Psoas muscle (tissue), 8 donors: Measurements from ENCODE around the gene CNTNAP2. TPM values are rescaled to one million over a fixed set of nuclear protein-coding genes. Genes with fewer than 3 reads are reported as not detected.
A peak's percentile ranks its signal among the peaks of the same experiment; 100 is the strongest.

Experiments
- ATAC-seq, 4 donors: fragments of 200-7000 bp; cut with Tn5 transposase; one replicate each; pipeline ENCODE4 v1.9.1; 2020; ENCODE audit warnings: moderate library complexity in 3 of 4, mild to moderate bottlenecking in 2 of 4
- DNase-seq, 2 donors: peaks; one replicate each; pipeline ENCODE4 v3.0.0-alpha.2; 2020
- H3K27ac ChIP-seq: fragments of 200-600 bp; one replicate; pipeline ENCODE4 v1.8.0; 2022
- H3K27me3 ChIP-seq, 3 donors: fragments of 200-600 bp in 1 of 3; one replicate each; pipeline versions ENCODE4 v1.6.1 to v1.8.0; 2013 to 2022; ENCODE audit warnings: low read length in 2 of 3, mild to moderate bottlenecking in 2 of 3, moderate library complexity in 1 of 3; ENCODE audit not compliant: insufficient read depth in 3 of 3
- H3K36me3 ChIP-seq, 2 donors: fragments of 200-600 bp in 1 of 2; one replicate each; pipeline versions ENCODE4 v1.6.1 to v1.8.0; 2013 to 2022; ENCODE audit warnings: low read depth in 1 of 2, mild to moderate bottlenecking in 1 of 2, moderate library complexity in 1 of 2; ENCODE audit not compliant: insufficient read depth in 1 of 2
- H3K4me1 ChIP-seq: fragments of 200-600 bp; one replicate; pipeline ENCODE4 v1.8.0; 2022
- H3K4me3 ChIP-seq: fragments of 200-600 bp; one replicate; pipeline ENCODE4 v1.8.0; 2022; ENCODE audit warnings: mild to moderate bottlenecking
- H3K9me3 ChIP-seq: fragments of 200-600 bp; one replicate; pipeline ENCODE4 v1.8.0; 2022
- WGBS, 3 donors: extraction: QIAGEN DNeasy Blood & Tissue Kit; methylation state at CpG; one replicate each; pipeline versions ENCODE4 v1.1.6 to v1.1.7; 2013; 5-methylcytosine and 5-hydroxymethylcytosine counted together
- intact Hi-C, 2 donors: fragments of 100-400 bp; cut with DNase I; formaldehyde crosslinking; loops; one replicate each; pipeline versions ENCODE4 v1.11.0 to v1.14.2; 2022
- polyA plus RNA-seq, 3 donors: library from polyadenylated mRNA; stranded (reverse); fragments of 200-250 nt; gene quantifications; one replicate each; pipeline ENCODE4 v1.2.3, GENCODE V29; 2013
- total RNA-seq, 4 donors: library from RNA; stranded (reverse); fragmentation: NEBNext Ultra II Directional in 2 of 4; extraction: Animal tissue kit (Norgen Biotek cat#: 25700) in 2 of 4; gene quantifications; one replicate each; pipeline versions ENCODE4 v1.2.1 to v1.2.4, GENCODE V29; 2021 to 2023
- TF ChIP-seq, protein P1 (sequence below): fragments of 200-600 bp; IDR thresholded peaks from one replicate; pipeline ENCODE4 v1.8.0; 2022; ENCODE audit warnings: antibody characterized with exemption
- donor health status: healthy with polysubstance abuse.
- donor health status: DM: no; HTN: no; CAD: no; lungs with moderate emphysema.
- donor health status: Bipolar disorder and iron deficiency.
- donor health status: healthy.
- donor health status: DM: yes; HTN: yes; CAD: no.
- donor health status: DM: no; HTN: no; CAD: no.
- donor health status: DM: no; HTN: no; CAD: no.
- donor health status: DM: yes; HTN: yes; CAD: no.

The CNTNAP2 gene
- total and polyA plus RNA-seq, 7 donors = 0.01 to 0.13 TPM; not detected in 5

DNA sequence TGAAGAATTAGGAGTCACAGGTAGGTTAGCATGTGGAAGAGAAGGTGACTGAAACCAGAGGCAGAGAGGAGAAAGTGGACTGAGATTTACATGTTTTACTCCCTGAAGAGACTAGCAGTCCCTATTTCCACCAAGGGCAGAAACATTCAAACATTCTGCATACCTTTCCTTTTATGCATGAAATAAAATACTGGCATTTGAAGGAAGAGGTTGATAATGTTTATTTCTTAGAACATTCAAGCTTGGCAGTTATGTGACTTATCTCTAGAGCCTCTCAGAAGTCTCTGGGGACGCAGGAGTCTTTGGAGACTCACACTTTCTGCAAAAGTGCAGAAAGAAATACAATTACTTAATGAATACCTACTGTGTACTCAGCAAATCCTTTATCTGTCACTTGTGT, 1966.8 kb downstream of the CNTNAP2 start:
- DNase-seq (no peak), ATAC-seq (no peak)
- Histone ChIP-seq H3K27ac (no peak overlapping the region), H3K27me3 (no peaks in the 10 kb centered on the region), H3K36me3 (no peaks in the 10 kb centered on the region), H3K4me1 (no peaks in the 10 kb centered on the region), H3K4me3 (no peak overlapping the region), H3K9me3 (no peaks in the 10 kb centered on the region)
- TF ChIP-seq, protein P1, sequence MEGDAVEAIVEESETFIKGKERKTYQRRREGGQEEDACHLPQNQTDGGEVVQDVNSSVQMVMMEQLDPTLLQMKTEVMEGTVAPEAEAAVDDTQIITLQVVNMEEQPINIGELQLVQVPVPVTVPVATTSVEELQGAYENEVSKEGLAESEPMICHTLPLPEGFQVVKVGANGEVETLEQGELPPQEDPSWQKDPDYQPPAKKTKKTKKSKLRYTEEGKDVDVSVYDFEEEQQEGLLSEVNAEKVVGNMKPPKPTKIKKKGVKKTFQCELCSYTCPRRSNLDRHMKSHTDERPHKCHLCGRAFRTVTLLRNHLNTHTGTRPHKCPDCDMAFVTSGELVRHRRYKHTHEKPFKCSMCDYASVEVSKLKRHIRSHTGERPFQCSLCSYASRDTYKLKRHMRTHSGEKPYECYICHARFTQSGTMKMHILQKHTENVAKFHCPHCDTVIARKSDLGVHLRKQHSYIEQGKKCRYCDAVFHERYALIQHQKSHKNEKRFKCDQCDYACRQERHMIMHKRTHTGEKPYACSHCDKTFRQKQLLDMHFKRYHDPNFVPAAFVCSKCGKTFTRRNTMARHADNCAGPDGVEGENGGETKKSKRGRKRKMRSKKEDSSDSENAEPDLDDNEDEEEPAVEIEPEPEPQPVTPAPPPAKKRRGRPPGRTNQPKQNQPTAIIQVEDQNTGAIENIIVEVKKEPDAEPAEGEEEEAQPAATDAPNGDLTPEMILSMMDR = no peak
- intact Hi-C loops = no loop called here
- 33 to 57% (median 44%) methylated on average over 1 of the region's 1 CpG for WGBS, 3 donors

DNA sequence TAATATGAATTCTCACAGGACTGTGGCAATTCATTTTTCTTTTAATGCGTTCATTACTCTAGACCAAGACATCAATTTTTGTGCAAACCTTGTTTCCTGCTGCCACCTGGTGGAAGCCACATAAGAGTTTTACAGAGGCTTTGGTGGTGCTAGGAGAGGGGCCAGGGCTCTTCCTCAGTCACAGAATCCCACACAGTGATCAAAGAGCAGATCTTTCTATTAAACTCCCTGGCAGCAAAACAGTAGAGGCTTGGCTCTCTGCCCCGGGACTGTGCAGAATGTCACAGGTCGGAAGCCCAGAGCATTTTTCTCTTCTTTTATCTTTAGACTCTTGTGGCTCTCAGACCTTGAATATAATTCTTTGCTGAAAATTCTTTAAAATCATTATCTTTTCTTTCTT, 1967.5 kb downstream of the CNTNAP2 start:
- H3K36me3 ChIP-seq = no peaks in the 10 kb centered on the region
- no peaks in the 10 kb centered on the region for H3K27me3 ChIP-seq
- intact Hi-C loops = no loop called here
- TF ChIP-seq, protein P1 = peak; percentile 48
- no peak overlapping the region for H3K27ac ChIP-seq
- DNase-seq = peak in 1 of 2 donors; percentile 17
- no peak for ATAC-seq
- H3K4me1 ChIP-seq = no peaks in the 10 kb centered on the region
- H3K4me3 ChIP-seq = no peak overlapping the region
- peaks cover 5% of the 10 kb centered on the region for H3K9me3 ChIP-seq
- 0 to 5% (median 4%) methylated on average over 3 of the region's 3 CpGs for WGBS, 3 donors

DNA sequence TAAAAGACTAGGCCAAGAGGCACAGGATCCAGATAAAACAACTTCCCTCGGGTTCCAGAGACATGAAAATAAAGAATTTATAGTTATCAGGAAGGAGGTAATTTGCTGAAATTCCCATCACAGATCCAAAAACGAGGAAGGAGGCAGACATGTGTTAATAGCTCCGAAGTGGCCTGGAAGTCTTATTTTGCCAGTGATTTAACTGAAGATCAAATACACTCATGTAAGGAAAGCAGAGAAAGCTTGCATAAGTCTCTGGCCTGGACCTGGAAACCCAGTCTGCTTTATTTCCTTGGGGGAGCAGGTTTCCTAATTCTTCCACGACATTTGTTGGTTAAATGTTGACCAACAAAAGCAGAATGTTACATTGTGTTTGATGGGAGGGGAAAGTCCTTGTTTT, 1975.3 kb downstream of the CNTNAP2 start:
- H3K36me3 ChIP-seq = no peaks in the 10 kb centered on the region
- WGBS, 3 donors = 52 to 55% (median 55%) methylated on average over 4 of the region's 4 CpGs
- intact Hi-C loops = no loop called here

DNA sequence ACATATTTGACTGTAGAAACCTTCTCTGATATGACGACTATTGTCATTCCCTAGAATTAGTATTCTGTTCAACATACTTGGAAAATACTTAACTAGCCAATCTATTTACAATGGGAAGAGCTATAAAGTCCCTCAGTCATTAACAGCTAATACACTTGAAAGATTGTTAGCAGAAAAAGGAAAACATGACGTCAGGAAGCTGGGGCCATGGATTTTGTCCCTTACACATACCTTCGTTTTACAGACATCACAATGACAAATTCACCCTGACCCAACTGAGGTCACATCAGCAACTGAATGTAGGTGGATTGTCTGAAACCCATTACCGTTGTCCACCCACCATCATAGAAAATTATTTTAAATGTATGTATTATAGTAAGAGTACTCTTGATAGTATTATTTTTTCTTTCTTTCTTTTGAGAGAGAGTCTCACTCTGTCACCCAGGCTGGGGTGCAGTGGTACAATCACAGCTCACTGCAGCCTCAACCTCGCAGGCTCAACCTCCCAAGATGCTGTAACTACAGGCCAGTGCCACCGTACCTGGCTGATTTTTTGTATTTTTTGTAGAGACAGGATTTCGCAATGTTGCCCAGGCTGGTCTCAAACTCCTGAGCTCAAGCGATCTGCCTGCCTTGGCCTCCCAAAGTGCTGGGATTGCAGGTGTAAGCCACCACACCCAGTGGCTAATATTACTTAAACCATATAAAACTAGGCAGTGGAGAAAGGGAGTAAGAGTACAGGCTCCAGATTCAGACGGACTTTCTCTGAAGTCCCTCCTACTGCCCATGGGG, 1977.0 kb downstream of the CNTNAP2 start:
- Histone ChIP-seq H3K27me3 (no peaks in the 10 kb centered on the region), H3K27ac (no peak overlapping the region), H3K9me3 (peaks cover 5% of the 10 kb centered on the region), H3K4me1 (no peaks in the 10 kb centered on the region), H3K36me3 (no peaks in the 10 kb centered on the region), H3K4me3 (no peak overlapping the region)
- ATAC-seq (no peak), DNase-seq (no peak)
- TF ChIP-seq, protein P1 = no peak
- intact Hi-C loops = no loop called here
- 77 to 85% (median 77%) methylated on average over 9 of the region's 9 CpGs for WGBS, 3 donors

More for the DNA sequence above, 1975.3 kb downstream of the CNTNAP2 start:
- no peak overlapping the region for H3K4me3 ChIP-seq
- TF ChIP-seq, protein P1 = no peak
- no peaks in the 10 kb centered on the region for H3K27me3 ChIP-seq
- DNase-seq (no peak), ATAC-seq (no peak)
- H3K4me1 ChIP-seq = no peaks in the 10 kb centered on the region
- H3K9me3 ChIP-seq = peaks cover 5% of the 10 kb centered on the region
- H3K27ac ChIP-seq = no peak overlapping the region

DNA sequence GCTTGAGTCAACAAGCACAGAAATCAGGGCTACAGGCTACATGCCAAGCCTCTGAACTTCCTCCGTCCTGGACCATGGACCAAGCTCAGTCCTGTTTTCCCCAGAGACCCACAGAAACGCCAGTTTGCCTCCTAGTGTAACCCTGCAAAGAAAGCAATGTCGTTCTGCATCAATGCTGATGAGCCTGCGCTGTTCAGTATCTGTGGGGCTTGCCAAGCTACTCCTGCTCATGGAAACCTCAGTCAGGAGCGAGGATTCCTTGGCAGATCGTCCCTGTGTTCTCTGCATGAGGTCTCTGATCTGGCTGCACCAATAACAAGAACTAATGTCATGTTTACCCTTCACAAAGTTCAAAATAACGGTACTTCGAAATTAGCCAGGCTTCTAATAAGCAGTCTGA, 1978.5 kb downstream of the CNTNAP2 start:
- ATAC-seq (no peak), DNase-seq (no peak)
- no peaks in the 10 kb centered on the region for H3K27me3 ChIP-seq
- no peaks in the 10 kb centered on the region for H3K36me3 ChIP-seq
- WGBS, 3 donors = 27 to 31% (median 27%) methylated on average over 8 of the region's 8 CpGs
- H3K4me3 ChIP-seq = no peak overlapping the region
- TF ChIP-seq, protein P1 = no peak
- no peaks in the 10 kb centered on the region for H3K9me3 ChIP-seq
- intact Hi-C loops = no loop called here
- H3K4me1 ChIP-seq = no peaks in the 10 kb centered on the region
- no peak overlapping the region for H3K27ac ChIP-seq
